H9 (cell line): ENCODE results near the gene WWC1. TPM values are rescaled to one million over a fixed set of nuclear protein-coding genes. Genes with fewer than 3 reads are reported as not detected.

Experiments
- DNase-seq: peaks from one replicate; pipeline ENCODE4 v3.0.0-alpha.2; 2017
- H2AFZ ChIP-seq: one replicate; pipeline ENCODE4 v1.6.1; 2013; ENCODE audit warnings: mild to moderate bottlenecking, low read length, control low read depth, moderate library complexity
- H2AK5ac ChIP-seq: 2 replicates; pipeline ENCODE4 v1.6.1; 2013; ENCODE audit warnings: low read length, control low read depth, mixed read lengths; ENCODE audit not compliant: insufficient read length
- H2BK120ac ChIP-seq: one replicate; pipeline ENCODE4 v1.6.1; 2013; ENCODE audit warnings: low read depth, mild to moderate bottlenecking, low read length, control low read depth, inconsistent platforms; ENCODE audit not compliant: poor library complexity, severe bottlenecking
- H2BK12ac ChIP-seq: 2 replicates; pipeline ENCODE4 v1.6.1; 2013; ENCODE audit warnings: low read length, control low read depth, mixed read lengths, low read depth; ENCODE audit not compliant: insufficient read length
- H2BK15ac ChIP-seq: 2 replicates; pipeline ENCODE4 v1.6.1; 2013; ENCODE audit warnings: low read depth, low read length, control low read depth
- H2BK20ac ChIP-seq: one replicate; pipeline ENCODE4 v1.6.1; 2013; ENCODE audit warnings: low read depth, mild to moderate bottlenecking, low read length, control low read depth, inconsistent platforms; ENCODE audit not compliant: poor library complexity, severe bottlenecking
- H2BK5ac ChIP-seq: 2 replicates; pipeline ENCODE4 v1.6.1; 2013; ENCODE audit warnings: low read length, control low read depth, mixed read lengths; ENCODE audit not compliant: insufficient read length
- H3K14ac ChIP-seq: 2 replicates; pipeline ENCODE4 v1.6.1; 2013; ENCODE audit warnings: low read length, control low read depth; ENCODE audit not compliant: insufficient read depth
- H3K18ac ChIP-seq: 2 replicates; pipeline ENCODE4 v1.6.1; 2013; ENCODE audit warnings: low read depth, mild to moderate bottlenecking, mixed read lengths, low read length, control low read depth; ENCODE audit not compliant: insufficient read length
- H3K23ac ChIP-seq: 2 replicates; pipeline ENCODE4 v1.6.1; 2013; ENCODE audit warnings: low read length, control low read depth, mixed read lengths, low read depth; ENCODE audit not compliant: insufficient read length
- H3K23me2 ChIP-seq: 2 replicates; pipeline ENCODE4 v1.6.1; 2013; ENCODE audit warnings: low read depth, mild to moderate bottlenecking, mixed read lengths, low read length, control low read depth; ENCODE audit not compliant: insufficient read length, poor library complexity, severe bottlenecking
- H3K27ac ChIP-seq: 2 replicates; pipeline ENCODE4 v1.5.1; 2013; ENCODE audit warnings: low read length, control low read depth, mixed read lengths, low read depth; ENCODE audit not compliant: insufficient read length
- H3K27me3 ChIP-seq: 2 replicates; pipeline ENCODE4 v1.6.1; 2013; ENCODE audit warnings: low read length, control low read depth, inconsistent platforms; ENCODE audit not compliant: insufficient read depth
- H3K4ac ChIP-seq: 2 replicates; pipeline ENCODE4 v1.6.1; 2013; ENCODE audit warnings: low read depth, mild to moderate bottlenecking, control low read depth, inconsistent platforms, low read length, moderate library complexity
- H3K4me1 ChIP-seq: 2 replicates; pipeline ENCODE4 v1.6.1; 2013; ENCODE audit warnings: low read length, control low read depth, inconsistent platforms; ENCODE audit not compliant: insufficient read depth
- H3K4me2 ChIP-seq: 2 replicates; pipeline ENCODE4 v1.6.1; 2013; ENCODE audit warnings: low read length, control low read depth, mixed read lengths; ENCODE audit not compliant: insufficient read length, insufficient read depth
- H3K56ac ChIP-seq: 2 replicates; pipeline ENCODE4 v1.6.1; 2013; ENCODE audit warnings: low read depth, mild to moderate bottlenecking, mixed read lengths, low read length, control low read depth; ENCODE audit not compliant: insufficient read length
- H3K79me1 ChIP-seq: 2 replicates; pipeline ENCODE4 v1.6.1; 2013; ENCODE audit warnings: low read depth, mild to moderate bottlenecking, moderate library complexity, low read length, control low read depth, inconsistent platforms; ENCODE audit not compliant: insufficient read depth, poor library complexity, severe bottlenecking
- H3K79me2 ChIP-seq: 2 replicates; pipeline ENCODE4 v1.6.1; 2013; ENCODE audit warnings: low read length, control low read depth, inconsistent platforms; ENCODE audit not compliant: insufficient read depth
- H3K9ac ChIP-seq: 2 replicates; pipeline ENCODE4 v1.6.1; 2013; ENCODE audit warnings: low read length, control low read depth, mixed read lengths; ENCODE audit not compliant: insufficient read length; ENCODE audit errors: extremely low read depth
- H3K9me3 ChIP-seq: one replicate; pipeline ENCODE4 v1.6.1; 2013; ENCODE audit warnings: low read depth, low read length, inconsistent platforms; ENCODE audit not compliant: control insufficient read depth
- H3T11ph ChIP-seq: one replicate; pipeline ENCODE4 v1.6.1; 2013; ENCODE audit warnings: mild to moderate bottlenecking, low read length, control low read depth, inconsistent platforms
- H4K20me1 ChIP-seq: one replicate; pipeline ENCODE4 v1.6.1; 2013; ENCODE audit not compliant: control insufficient read depth, insufficient read length, insufficient read depth
- H4K5ac ChIP-seq: 2 replicates; pipeline ENCODE4 v1.6.1; 2013; ENCODE audit warnings: low read depth, mild to moderate bottlenecking, mixed read lengths, low read length, control low read depth; ENCODE audit not compliant: insufficient read length
- H4K8ac ChIP-seq: replicated peaks from 2 replicates; pipeline ENCODE4 v1.6.1; 2013; ENCODE audit warnings: low read length, control low read depth, mixed read lengths, low read depth; ENCODE audit not compliant: insufficient read length
- H4K91ac ChIP-seq: 2 replicates; pipeline ENCODE4 v1.6.1; 2013; ENCODE audit warnings: low read depth, mild to moderate bottlenecking, moderate library complexity, mixed read lengths, low read length, control low read depth; ENCODE audit not compliant: insufficient read length
- H3K27ac Mint-ChIP-seq, 3 experiments: 2 replicates in 2 of 3; 3 replicates in 1 of 3; pipeline ENCODE4 v1.8.0; 2020 to 2021; ENCODE audit warnings: mixed read lengths in 3 of 3, mild to moderate bottlenecking in 1 of 3, moderate library complexity in 1 of 3
- H3K27me3 Mint-ChIP-seq: 2 replicates; pipeline ENCODE4 v1.8.0; 2021; ENCODE audit warnings: low read depth, mild to moderate bottlenecking, moderate library complexity, mixed read lengths
- H3K36me3 Mint-ChIP-seq, 3 experiments: 2 replicates in 2 of 3; 3 replicates in 1 of 3; pipeline ENCODE4 v1.8.0; 2020 to 2021; ENCODE audit warnings: low read depth in 3 of 3, mixed read lengths in 3 of 3; ENCODE audit not compliant: insufficient read depth in 1 of 3
- H3K4me1 Mint-ChIP-seq, 2 experiments: 2 replicates each; pipeline ENCODE4 v1.8.0; 2020; ENCODE audit warnings: mixed read lengths in 2 of 2
- H3K4me3 Mint-ChIP-seq, 2 experiments: 2 replicates in 1 of 2; 3 replicates in 1 of 2; pipeline ENCODE4 v1.8.0; 2020 to 2021; ENCODE audit warnings: mild to moderate bottlenecking in 2 of 2, mixed read lengths in 2 of 2, moderate library complexity in 1 of 2
- H3K9me3 Mint-ChIP-seq, 2 experiments: 2 replicates in 1 of 2; 3 replicates in 1 of 2; pipeline ENCODE4 v1.8.0; 2020; ENCODE audit warnings: mild to moderate bottlenecking in 2 of 2, mixed read lengths in 2 of 2, moderate library complexity in 1 of 2
- WGBS: extraction: QIAGEN DNeasy Blood & Tissue Kit; methylation state at CpG from one replicate; pipeline ENCODE4 v1.1.7; 2013; ENCODE audit warnings: missing lambda C conversion rate, low lambda C conversion rate, mixed read lengths; ENCODE audit not compliant: insufficient read length; ENCODE audit errors: extremely low coverage; 5-methylcytosine and 5-hydroxymethylcytosine counted together
- total RNA-seq: library from RNA; stranded (reverse); gene quantifications from 2 replicates; pipeline ENCODE4 v1.2.1, GENCODE V29; 2021
- TF ChIP-seq, protein P1 (sequence below): fragments of 200-600 bp; sonication (generic); conservative IDR thresholded peaks from 3 replicates; pipeline ENCODE4 v1.8.0; 2021; ENCODE audit warnings: antibody characterized with exemption, mild to moderate bottlenecking

The WWC1 gene
- total RNA-seq, 1 experiment from 2014 or later: 28.2 TPM

DNA sequence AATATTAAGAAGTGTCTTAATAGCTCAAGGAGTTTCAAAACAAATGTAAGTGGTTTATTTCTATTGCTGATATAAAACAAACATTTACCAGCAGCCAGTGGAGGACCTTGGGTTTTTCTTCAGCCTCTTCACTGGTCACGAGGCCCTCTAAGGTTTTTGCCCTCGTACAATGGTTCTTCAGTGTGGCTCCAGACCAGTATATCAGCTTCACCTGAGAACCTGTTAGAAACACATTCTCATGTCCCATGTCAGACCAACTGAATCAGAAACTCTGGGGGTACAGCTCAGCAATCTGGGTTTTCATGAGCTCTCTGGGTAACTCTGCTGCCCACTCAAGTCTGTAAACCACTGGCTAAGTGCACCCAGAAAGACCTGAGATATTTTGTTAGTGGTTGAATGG is 12.9 kb downstream of the WWC1 start:
- peaks cover 47 to 55% of the 10 kb centered on the region in 2 experiments for H3K4me1 Mint-ChIP-seq
- no peak overlapping the region for H3K4me3 Mint-ChIP-seq
- H3K79me2 ChIP-seq: no peaks in the 10 kb centered on the region; the same call in 1 of the 2 replicates
- no peak overlapping the region for H2BK5ac ChIP-seq
- H3K23ac ChIP-seq: no peak overlapping the region
- H2BK20ac ChIP-seq: no peak overlapping the region
- peaks cover 30% of the 10 kb centered on the region for H3K27me3 Mint-ChIP-seq
- H3K18ac ChIP-seq: no peak overlapping the region
- H3K4me1 ChIP-seq: peaks cover 10% of the 10 kb centered on the region; the same call in 1 of the 2 replicates
- H3K14ac ChIP-seq: no peak overlapping the region
- no peaks in the 10 kb centered on the region for H3K9me3 ChIP-seq
- no peak overlapping the region for H3K27ac ChIP-seq
- H3K36me3 Mint-ChIP-seq: peaks cover 2 to 7% (median 4%) of the 10 kb centered on the region in 3 experiments; a peak in 3 of 7 replicates
- TF ChIP-seq, protein P1, sequence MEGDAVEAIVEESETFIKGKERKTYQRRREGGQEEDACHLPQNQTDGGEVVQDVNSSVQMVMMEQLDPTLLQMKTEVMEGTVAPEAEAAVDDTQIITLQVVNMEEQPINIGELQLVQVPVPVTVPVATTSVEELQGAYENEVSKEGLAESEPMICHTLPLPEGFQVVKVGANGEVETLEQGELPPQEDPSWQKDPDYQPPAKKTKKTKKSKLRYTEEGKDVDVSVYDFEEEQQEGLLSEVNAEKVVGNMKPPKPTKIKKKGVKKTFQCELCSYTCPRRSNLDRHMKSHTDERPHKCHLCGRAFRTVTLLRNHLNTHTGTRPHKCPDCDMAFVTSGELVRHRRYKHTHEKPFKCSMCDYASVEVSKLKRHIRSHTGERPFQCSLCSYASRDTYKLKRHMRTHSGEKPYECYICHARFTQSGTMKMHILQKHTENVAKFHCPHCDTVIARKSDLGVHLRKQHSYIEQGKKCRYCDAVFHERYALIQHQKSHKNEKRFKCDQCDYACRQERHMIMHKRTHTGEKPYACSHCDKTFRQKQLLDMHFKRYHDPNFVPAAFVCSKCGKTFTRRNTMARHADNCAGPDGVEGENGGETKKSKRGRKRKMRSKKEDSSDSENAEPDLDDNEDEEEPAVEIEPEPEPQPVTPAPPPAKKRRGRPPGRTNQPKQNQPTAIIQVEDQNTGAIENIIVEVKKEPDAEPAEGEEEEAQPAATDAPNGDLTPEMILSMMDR: no peak
- no peaks in the 10 kb centered on the region for H3K79me1 ChIP-seq
- no peak overlapping the region for H4K8ac ChIP-seq
- no peaks in the 10 kb centered on the region for H3K9me3 Mint-ChIP-seq
- H4K91ac ChIP-seq: no peak overlapping the region
- H3K4me2 ChIP-seq: no peak overlapping the region
- WGBS: no CpG with 5 or more reads among the region's 2 CpGs
- peaks cover 7% of the 10 kb centered on the region; the same call in 1 of the 2 replicates for H3K27me3 ChIP-seq
- H2BK15ac ChIP-seq: no peak overlapping the region
- H2AFZ ChIP-seq: no peak overlapping the region
- DNase-seq: no peak
- H3K56ac ChIP-seq: no peak overlapping the region
- H3T11ph ChIP-seq: no peak overlapping the region
- H2BK120ac ChIP-seq: no peak overlapping the region
- H4K20me1 ChIP-seq: no peaks in the 10 kb centered on the region
- no peaks in the 10 kb centered on the region for H3K23me2 ChIP-seq
- no peak overlapping the region for H2BK12ac ChIP-seq
- H2AK5ac ChIP-seq: no peak overlapping the region
- H3K9ac ChIP-seq: no peak overlapping the region
- no peak overlapping the region for H4K5ac ChIP-seq
- no peak overlapping the region for H3K4ac ChIP-seq
- H3K27ac Mint-ChIP-seq: no peak overlapping the region
